Kasumi-1 (cell line): ENCODE measurements around the gene IL15RA.
"Not testable (repeated sequence)": the region's sequence is repeated elsewhere in the genome, so short reads cannot be mapped to it uniquely, and the experiment has no call there.

ENCODE experiments used
- DNase-seq, 2 experiments: peaks; one replicate each; lab custom pipeline; 2025; lab: John Stamatoyannopoulos, UW

The IL15RA gene

DNA sequence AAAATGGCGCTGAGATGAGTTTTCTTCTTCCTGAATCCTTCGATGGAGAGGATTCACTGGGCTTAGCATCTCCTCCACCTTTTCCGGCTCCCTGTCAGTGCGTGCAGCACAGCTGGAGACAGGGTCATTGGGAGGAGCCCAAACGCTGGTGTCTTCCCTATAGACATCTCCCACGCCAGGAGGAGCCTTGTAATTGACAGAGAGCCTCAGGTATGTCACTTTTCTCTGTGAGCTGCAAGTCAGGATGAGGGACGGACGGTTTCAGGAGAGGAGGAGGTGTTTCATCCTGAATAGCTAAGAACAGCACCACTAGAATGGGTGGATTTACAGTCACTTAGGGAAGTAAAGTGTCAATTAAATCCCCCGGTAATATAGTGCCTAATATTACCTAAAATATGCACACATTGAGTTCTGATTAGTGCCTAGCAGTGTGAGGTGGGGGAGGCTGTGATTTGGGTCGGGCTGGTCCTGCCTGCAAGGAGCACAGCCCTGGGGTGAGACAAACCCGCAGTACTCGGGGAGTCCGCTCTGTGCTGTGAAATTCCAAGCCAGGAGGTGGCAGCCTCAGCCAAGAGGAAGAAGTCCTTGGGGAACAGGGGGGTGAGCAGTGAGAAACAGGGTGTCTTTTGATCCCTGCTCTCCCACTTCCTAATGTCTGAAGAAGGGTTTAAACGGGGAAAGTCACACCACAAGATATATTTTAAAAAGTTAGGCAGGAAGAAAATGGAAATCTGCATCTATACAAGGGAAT, 28.2 kb downstream of the IL15RA start:
- DNase-seq = peak; percentile 53 to 71

DNA sequence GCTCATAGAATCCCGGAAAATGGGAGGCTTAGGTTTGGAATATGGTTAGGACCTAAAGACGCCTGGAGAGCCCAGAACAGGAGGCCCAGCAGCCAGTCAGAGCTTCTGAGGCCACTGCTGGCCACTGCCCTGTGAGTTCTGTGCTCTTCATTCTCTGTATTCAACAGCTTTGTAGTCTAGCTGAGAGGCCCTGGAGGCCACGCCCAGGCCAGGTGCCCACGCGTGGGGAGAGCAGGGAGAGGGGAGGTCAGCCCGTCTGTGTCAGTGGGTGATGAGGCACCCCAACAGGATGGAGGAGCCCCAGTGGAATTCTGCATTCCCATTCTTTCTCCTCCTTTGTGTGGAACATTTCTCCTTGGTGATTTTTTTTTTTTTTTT, 29.1 kb downstream of the IL15RA start:
- no peak for DNase-seq

DNA sequence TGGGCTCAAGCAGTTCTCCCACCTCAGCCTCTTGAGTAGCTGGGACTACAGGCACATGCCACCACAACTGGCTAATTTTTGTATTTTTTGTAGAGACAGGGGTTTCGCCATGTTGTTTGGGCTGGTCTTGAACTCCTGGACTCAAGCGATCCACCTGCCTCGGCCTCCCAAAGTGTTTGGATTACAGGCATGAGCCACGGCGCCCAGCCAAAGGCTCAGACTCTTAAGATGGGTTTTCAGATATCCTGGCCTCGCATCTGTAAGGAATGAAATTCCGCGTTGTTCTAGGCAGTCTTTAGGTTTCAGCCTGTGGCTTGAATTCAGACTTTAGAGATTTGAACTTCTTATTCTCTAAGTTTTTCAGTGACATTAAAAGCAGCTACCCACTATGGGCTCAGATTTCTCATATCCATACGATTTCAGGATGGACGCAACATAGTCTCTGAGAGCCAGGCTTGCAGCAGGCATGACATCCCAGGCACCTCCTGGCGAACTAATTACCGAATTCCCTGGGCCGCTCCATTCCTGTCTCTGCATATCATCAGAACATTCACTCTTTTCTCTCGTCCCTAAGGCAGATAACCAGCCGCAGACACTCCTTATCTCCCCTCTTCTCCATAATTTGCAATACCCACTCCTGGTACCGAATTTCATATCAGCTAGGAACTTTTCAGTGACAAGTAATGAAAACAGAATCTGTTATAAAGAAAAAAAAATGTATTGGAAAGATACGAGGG, 29.7 kb downstream of the IL15RA start:
- no peak for DNase-seq

DNA sequence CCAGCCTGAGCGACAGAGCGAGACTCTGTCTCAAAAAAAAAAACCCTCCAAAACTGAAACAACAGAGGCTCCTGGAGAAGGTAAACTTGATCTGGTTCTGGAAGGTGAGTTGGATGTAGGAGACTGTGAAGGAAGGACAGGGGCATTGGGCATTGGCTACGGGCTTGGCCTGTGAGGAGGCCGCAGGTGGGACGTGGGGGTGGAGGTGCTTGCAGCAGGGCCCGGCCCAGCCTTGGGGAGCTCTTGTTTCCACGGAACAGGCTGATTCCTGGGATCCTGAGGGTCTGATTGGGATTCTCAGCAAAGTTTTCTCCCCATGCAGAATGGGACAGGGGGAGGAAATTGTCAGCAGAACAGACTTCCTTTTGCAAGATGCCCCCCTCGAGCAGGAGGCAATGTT, 30.6 kb downstream of the IL15RA start:
- no peak for DNase-seq

DNA sequence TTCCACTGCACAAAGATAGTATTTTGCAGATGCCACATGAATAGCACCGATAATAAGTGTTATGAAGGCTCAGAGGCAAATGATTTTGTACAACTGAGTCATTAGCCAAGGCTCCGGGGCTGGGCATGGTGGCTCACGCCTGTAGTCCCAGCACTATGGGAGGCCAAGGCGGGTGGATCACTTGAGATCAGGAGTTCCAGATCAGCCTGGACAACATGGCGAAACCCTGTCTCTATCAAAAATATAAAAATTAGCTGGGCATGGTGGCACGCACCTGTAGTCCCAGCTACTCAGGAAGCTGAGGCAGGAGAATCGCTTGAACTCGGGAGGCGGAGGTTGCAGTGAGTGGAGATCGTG, 30.9 kb downstream of the IL15RA start:
- not testable (repeated sequence) for DNase-seq

DNA sequence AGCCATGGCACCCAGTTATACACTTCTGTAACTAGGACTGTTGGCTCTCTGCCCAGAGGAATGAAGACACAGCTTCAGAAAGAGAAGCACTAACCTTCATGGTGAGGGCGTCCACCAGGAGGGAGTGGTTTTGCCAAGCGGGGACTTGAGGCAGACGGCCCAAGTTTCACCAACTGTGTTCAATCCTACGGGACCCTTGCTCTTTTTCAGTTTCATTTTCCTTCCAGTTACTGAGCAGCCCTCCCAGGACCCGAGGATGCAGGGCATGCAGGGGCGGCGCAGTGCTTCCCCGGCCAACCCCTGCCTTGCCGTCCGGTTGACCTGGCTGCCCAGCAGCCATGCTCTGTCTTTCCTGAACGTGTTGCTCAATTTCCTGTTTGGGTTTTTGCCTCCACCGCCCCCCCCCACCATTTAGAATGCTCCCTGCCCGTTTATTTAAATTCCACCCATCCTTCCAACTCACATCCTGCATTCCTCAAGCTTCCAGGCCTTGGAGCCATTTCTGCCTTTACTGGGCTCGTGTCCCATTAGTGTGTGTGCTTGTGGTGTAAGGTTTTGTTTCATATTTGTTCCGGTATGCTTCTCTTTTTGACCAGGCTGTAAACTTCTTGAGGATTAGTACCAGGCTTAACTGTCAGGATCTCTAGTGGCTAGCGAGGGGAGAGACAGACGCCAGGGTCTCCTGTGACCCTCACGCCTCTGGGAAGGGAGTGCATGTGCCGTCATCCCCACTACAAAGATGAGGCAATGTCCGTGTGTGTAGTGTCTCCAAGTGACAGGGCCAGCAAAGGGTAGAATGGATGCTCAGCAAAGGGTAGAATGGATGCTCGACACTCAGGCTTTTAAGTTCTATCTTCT, 31.6 kb downstream of the IL15RA start:
- DNase-seq = no peak

DNA sequence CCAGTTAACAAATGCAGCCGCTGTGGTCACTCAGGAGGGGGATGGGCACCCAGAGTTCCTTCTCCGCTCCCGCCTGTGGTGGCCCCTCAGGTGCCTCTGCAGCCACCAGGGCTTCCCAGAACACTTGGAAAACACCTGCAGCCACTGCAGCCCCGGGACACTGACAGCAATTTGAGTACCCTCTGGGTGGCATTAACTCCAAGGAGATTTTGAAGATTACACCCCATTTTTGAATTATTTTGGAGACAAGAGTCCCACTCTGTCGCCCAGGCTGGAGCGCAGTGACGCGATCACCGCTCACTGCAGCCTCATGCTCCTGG, 32.2 kb downstream of the IL15RA start:
- no peak for DNase-seq

DNA sequence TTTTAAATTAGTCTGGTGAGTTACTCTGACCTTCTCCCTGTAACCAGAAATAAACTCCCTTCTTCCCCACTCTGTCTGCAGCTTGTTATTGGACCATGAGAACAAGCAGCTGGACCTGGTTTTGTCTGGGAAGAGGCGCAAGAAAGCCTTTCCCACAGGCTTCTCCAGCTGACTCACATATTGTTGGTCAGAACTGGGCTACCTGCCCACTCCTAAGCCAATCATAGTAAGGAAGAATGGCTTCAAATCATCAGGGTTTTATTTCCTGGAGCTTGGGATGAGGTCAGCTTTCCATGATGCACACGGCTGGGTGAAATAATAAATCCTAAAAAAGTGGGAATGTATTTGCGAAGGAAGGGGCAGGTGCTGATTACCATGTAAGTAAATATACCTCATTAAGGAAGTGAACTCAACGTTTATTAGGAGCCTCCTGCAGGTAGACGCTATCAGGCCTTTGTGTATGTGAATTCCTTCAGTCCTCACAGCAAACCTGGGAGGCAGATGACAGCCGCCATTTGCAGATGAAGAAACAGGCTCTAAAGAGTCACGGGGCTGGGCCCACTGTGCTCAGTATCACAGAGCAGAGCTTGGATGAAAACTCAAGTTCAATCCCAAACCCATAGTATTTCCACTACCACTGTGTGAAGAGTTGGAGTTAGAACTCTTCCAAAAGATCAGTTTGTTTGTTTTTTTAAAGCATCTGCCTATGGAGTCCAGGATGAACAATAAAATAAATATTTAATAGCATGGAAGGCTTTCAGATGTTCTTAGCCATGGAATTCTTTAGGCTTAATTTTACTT, 32.8 kb downstream of the IL15RA start:
- DNase-seq = no peak

DNA sequence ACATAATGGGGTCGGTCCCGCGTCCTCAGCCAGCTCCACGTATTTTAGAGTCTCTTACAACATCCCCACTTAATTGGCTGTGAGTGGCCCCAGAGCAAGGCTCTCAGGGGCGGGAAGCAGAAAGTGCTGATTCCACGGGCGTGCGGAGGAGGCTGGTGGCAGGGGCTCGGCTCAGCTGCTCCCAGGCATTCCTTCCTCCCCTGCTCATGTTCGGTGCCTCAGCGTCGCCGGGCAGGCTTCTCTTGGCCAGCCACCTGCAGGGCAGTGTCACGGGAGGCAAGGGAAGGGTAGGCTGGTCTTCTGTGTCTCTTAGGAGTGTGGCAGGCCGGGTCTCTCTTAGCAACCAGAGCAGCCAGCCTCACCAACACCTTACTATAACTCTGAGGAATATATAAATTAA, 33.8 kb downstream of the IL15RA start:
- DNase-seq = no peak

DNA sequence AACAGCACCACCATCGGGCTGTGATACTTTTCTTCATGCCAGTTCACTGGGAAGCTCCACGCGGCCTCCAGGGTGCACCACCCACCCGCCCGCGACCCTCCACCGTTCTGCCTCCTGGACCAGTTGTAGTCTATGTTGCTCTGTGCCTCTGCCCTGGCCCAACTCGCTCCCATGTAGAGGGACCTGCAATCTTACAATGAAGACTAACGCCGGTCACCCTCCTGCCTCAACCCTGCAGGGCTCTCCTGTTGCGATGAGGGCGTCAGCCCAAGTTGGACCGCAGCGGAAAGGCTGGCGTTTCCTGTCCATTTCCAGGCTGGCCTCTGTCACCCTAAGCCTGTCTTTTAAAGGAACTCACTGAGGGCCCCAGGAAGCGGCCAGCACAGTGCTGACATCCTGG, 34.9 kb downstream of the IL15RA start:
- DNase-seq = no peak

DNA sequence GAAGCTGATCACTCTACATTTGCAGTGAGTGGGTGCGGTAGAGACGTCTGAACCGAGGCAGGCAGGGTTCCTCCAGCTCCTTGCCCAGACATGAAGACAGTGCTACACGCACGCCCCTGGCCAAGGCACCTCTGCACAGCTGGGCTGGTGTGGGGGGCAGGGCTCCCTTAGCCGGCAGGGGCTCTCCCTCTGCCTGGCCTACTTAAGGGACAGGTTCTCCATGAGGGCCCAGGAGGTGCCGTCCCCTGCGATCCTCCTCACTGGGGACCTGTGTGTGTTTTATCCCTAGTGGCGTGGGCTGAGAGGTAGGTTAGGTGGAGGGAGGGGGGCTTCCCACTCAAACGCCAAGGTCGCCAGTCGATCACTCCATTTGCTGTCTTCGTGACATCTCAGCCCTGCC, 35.3 kb downstream of the IL15RA start:
- no peak for DNase-seq

DNA sequence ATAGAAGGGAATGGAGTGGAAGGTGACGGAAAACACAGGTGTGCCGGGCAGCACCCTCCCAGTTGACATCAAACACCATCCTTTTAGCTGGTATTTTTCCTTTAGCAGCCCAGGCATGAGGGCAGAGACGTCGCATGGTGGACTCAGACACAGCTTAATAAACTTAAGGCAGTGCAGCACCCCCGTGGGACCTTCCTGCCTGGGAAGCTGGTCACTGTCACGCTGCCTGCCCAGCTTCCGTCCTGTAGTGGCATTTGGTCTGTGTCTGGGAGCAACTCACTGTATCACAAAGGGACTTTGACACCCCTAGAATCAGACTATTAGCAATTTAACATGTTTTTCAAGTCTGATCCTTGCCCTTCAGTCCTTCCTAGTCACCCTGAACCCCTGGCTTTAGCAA, 35.8 kb downstream of the IL15RA start:
- DNase-seq = no peak

DNA sequence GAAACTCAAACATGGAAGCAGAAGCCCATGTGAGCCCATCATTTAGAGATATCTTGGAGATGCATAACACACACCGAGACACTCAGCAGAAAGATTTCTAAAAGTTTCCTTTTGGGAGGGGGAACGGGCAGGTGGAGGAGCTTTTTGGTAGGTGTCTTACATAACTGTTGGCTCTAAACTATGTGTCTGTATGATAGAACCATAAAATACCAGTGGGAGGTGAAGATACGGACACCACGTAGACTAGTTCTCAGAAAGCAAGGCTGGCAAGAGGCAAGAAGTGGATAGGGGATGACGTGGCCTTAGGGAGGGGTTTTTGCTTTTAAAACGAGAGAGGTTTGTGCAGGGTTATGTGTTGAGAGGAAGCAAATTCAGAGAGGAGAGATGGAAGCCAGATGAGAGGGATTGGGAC, 36.5 kb downstream of the IL15RA start:
- no peak for DNase-seq

DNA sequence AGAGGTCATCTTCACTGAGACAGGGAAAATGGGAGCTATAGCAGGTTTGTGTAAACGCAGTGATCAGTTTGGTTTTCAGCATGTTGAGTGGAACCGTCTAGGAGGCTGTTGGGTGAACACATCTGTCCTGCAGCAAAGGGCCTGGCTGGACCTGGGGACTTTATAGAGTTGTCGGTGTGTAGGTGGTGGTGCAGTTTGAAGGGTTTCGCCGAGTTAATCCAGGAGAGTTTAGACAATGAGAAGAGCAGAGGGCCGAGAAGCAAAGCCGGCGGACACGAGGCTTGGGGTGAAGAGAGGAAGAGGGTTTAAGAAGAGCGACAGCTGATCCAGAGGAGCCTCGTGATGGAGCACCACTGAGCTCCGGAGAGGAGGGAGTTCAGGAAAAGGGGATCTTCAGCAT, 39.1 kb downstream of the IL15RA start:
- no peak for DNase-seq

DNA sequence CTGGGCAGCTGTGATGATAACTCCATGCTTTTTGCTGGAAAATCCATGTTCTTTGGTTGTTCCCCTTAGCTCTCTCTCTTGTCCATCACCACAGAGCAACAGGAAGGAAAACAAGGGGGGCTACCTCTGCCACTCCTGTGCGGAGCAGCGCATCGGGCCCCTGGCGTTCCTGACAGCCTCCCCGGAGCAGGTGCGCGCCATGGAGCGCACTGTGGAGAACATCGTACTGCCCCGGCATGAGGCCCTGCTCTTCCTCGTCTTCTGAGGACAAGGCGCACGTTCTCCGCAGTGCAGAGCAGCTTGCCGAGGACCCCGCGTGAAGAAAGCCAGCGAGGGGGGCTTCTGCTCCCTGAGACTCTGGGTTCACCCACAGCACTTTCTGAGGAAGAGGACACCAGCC, 40.3 kb downstream of the IL15RA start:
- DNase-seq = no peak

DNA sequence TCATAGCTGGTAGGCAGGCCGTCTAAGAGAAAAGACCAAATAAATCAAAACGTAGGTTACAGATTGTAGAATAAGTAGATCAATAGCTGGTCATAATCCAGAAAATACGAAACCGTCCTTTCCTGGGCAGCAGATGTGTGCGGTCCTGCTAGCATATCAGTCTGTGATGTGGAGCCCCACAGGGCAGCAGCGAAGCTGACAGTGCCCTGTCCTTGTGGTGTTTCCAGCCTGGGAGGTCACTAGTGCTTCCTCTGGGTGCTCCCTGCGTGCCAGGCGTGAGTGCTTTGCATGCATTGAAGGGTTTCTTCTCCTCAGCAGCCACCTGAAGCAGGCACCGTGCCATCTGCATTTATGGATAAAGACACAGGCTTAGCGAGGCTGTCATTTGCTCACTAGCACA, 41.7 kb downstream of the IL15RA start:
- no peak for DNase-seq

DNA sequence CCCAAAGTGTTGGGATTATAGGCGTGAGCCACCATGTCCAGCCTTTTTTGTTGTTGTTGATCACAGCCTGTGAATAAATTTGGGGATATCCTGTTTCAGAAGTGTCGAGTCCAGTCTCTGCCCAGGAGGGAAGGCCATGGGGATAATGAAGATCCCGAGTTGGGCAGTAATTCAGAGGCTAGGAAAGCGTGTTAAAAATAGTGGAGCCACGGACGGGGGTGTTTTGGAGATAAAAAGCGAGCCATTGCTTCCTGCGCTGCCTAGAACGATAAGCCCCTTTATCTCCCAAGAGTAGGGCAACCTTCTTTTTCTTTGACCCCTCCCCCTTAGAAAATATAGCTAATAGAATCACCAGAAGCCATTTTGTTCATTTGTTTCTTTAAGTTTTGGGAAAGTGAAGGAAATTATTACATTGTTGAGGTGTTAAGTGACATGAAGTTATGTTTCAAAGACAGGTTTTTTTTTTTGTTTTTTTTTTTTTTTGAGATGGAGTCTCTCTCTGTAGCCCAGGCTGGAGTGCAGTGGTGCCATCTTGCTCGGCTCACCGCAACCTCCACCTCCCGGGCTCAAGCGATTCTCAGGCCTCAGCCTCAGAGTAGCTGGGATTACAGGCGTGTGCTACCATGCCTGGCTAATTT, 43.3 kb downstream of the IL15RA start:
- no peak for DNase-seq

DNA sequence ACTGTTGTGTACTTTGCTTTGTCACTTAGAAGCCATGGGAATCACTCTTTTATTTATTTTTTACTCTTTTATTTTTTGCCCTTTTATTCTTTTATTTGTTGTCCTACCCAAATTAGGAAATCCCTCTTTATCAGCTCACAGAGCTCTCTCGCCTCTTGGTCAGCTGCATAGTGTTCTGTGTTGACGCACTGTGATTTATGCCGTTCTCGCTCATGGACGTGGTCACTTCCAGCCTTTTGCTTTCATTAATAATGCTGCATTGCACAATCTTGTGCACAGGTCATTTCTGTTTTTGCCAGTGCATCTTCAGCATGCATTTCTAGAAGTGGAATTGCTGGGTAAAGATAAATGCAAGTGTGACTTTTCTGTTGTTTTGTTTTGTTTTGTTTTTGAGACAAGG, 45.0 kb downstream of the IL15RA start:
- DNase-seq = no peak

DNA sequence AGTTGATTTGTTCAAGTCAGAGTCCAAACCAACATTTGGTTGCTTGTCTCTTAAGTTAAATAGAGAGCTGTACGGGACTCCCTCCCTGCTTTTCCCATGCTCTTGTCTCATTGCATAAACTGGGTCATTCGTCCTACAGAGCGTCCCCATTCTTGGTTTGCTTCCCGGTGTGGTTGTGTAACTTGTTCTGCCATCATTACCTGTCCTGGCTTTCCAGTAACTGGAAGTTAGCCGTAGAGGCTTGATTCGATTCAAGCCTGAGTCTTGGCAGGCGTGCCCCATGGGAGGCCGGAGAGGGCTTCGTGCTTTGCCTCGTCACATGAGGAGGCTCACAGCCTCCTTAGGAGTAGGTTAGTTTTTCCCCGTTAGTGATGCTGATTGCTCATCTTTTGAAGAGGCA, 47.1 kb downstream of the IL15RA start:
- no peak for DNase-seq

DNA sequence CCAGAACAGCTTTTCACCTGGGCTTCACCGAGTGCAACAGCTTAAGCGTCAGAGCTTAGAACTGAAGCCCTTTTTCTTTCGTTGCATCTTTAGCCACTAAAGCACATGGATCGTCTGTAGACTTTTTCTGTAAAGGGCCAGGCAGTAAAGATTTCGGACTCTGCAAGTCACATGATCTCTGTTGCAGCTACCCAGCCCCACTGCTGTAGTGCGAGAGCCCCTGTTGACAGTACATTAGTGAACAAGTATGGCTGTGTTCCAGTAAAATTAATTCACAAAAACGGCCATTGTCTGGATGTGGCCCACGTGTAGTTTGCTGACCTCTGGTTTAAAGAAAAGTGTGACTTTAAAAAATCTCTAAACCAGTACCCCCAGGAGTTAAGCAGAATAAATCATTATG, 47.9 kb downstream of the IL15RA start:
- no peak for DNase-seq

DNA sequence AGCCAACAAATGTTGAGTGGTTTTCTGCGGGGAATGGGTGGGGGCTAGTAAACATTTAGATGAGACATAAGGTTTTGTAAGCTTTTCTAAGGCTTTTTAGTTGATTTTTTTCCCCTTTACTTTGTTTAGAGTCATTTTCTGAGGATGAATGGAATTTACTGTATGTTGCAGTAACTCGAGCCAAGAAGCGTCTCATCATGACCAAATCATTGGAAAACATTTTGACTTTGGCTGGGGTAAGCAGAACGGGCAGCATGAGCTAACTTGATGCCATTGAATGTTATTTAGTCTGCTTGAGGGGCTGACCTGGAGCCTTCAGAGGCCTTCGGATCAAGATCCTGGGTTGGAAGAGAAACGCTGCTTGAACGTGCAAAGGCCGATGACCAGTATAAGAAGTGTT, 50.0 kb downstream of the IL15RA start:
- DNase-seq = no peak

DNA sequence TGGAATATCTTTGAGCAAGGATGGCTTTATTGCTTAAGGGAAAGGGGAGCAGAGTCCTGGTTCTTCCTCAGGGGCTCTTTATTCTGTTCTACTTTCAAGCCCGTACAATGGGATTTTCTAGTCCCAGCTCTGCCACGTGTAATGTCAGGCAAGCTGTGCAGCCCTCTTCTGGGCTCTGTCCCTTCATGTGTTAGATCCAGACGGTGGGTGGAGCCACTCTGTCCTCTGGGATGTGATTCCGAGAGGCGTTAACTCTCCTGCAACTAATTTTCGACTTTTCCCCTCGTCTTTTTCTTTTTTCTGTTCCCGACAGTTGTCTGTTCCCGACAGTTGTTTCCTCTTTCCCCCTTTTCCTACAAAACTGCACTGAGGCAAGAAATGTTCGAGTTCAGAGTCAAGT, 52.5 kb downstream of the IL15RA start:
- DNase-seq = no peak
